Measurements from ENCODE around the gene WFDC1. TPM values are rescaled to one million over a fixed set of nuclear protein-coding genes. Genes with fewer than 3 reads are reported as not detected.

Gene WFDC1
- total RNA-seq, 4 donors from 2014 or later = 2.3 to 7.6 (median 5.0) TPM

DNA sequence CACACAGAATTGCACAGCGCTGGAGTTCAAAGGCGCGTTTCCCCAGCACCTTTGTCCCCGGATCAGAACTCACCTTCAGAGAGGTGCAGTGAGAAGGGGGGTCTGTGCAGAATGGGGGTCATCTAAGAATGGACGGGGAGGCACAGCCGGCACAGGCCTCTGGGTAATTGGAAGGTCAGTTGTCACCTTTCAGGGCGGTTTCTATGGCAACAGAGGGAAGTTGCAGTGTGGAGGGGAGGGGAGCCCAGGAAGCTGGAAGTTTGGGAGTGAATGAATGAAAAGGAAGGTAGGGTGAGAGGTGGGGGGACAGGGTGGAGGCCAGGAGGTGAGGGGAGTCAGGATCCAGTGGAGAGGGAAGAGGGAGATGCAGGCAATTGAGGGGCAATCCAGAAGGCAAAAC is 42.5 kb upstream of the WFDC1 start:
- no peak for TF ChIP-seq POLR2A (IDR thresholded peaks at IDR 0.05)
- TF ChIP-seq, protein P1, sequence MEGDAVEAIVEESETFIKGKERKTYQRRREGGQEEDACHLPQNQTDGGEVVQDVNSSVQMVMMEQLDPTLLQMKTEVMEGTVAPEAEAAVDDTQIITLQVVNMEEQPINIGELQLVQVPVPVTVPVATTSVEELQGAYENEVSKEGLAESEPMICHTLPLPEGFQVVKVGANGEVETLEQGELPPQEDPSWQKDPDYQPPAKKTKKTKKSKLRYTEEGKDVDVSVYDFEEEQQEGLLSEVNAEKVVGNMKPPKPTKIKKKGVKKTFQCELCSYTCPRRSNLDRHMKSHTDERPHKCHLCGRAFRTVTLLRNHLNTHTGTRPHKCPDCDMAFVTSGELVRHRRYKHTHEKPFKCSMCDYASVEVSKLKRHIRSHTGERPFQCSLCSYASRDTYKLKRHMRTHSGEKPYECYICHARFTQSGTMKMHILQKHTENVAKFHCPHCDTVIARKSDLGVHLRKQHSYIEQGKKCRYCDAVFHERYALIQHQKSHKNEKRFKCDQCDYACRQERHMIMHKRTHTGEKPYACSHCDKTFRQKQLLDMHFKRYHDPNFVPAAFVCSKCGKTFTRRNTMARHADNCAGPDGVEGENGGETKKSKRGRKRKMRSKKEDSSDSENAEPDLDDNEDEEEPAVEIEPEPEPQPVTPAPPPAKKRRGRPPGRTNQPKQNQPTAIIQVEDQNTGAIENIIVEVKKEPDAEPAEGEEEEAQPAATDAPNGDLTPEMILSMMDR (IDR thresholded peaks at IDR 0.05) = no peak
- Histone ChIP-seq H3K4me3 (no peak overlapping the region), H3K4me1 (no peaks in the 10 kb centered on the region), H3K27ac (no peak overlapping the region), H3K36me3 (no peaks in the 10 kb centered on the region), H3K27me3 (no peaks in the 10 kb centered on the region), H3K9me3 (no peaks in the 10 kb centered on the region)
- intact Hi-C loops (cut with DNase I) = no loop called here
- 56 to 69% methylated on average over 7 of the region's 7 CpGs for WGBS, 2 donors
- DNase-seq = no peak

DNA sequence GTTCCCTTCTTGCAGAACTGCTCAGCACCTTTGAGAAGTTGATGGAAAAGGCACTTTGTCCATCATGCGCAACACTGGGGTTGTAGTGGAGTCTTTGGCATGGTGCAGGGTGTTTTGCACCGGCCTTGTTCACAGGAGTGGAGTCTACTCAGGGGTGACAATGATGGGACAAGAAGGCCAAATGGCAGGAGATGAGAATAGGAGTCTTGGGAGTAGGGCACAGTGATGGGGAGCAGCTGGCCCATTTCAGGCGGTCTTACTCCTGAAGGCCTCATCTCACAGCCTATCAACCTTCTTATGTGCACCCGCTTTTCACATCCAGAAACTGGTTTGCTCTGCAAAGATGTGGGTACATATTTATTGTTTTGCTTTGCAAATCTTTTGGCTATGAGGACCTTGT is 41.5 kb upstream of the WFDC1 start:
- H3K27ac ChIP-seq = no peak overlapping the region
- no peaks in the 10 kb centered on the region for H3K9me3 ChIP-seq
- H3K4me1 ChIP-seq = no peaks in the 10 kb centered on the region
- H3K27me3 ChIP-seq = no peaks in the 10 kb centered on the region
- H3K4me3 ChIP-seq = no peak overlapping the region
- TF ChIP-seq POLR2A (IDR thresholded peaks at IDR 0.05) = no peak
- TF ChIP-seq, protein P1 (IDR thresholded peaks at IDR 0.05) = no peak
- intact Hi-C loops (cut with DNase I) = no loop called here
- 64 to 67% methylated on average over 3 of the region's 4 CpGs for WGBS, 2 donors
- no peaks in the 10 kb centered on the region for H3K36me3 ChIP-seq
- DNase-seq = no peak

DNA sequence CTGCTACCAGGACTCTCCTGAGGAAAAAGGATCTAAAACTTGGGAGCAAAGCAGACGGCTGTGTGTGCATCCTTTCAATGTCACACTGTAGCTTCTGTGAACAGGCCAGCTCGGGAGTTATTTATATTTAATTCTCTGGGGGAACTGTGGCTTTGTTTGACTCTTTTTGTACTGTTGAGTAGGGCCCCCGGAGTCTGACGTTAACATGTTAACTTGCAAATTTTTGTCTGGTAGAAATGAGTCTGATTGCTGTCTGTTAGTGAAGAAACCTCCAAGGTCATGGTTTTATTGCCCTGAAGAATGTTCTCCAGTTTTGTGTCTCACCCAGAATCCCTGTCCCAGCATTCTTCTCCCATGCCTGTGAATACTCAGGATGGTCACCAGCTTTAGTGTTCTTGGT is 40.6 kb upstream of the WFDC1 start:
- intact Hi-C loops (cut with DNase I) = no loop called here
- Histone ChIP-seq H3K27ac (no peak overlapping the region), H3K4me1 (no peaks in the 10 kb centered on the region), H3K4me3 (no peak overlapping the region), H3K9me3 (no peaks in the 10 kb centered on the region), H3K36me3 (no peaks in the 10 kb centered on the region), H3K27me3 (no peaks in the 10 kb centered on the region)
- TF ChIP-seq POLR2A (IDR thresholded peaks at IDR 0.05) = no peak
- TF ChIP-seq, protein P1 (IDR thresholded peaks at IDR 0.05) = no peak
- WGBS, 2 donors = 32 to 35% methylated on average over 4 of the region's 4 CpGs
- no peak for DNase-seq

DNA sequence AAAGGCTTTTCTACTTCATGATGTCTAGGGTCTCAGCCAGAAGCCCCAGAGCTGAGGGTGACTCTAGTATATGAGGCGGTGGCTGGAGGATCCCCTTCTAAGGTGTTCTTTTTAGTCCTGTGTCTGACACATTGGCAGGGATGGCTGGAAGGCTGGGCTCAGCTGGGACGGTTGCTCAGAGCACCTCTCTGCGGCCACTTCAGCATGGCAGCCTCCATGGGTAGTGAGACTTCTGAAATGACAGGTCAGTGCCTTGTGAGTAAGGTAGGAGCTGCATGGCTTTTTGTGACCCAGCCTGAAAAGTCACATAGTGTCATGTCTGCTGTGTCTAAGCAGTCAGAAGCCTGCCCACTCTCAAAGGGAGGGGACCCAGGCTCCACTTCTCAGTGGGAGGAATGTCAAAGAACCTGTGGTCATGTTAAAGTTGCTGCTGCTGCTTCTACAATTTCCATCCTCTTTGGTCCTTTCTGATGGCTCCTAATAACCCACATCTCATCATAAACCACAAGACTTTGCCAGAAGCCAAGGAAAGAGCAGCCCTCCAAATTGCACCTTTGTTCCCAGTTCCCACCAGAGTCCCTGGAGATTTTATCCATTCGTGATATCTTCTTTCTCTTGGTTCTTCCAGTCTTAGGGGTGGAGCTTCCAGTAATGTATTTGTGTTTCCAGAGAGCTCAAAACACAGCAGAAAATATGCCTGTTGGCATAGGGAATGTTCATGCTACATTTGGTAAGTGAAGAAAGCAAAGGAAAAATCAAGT is 39.4 kb upstream of the WFDC1 start:
- DNase-seq = no peak
- Histone ChIP-seq H3K36me3 (no peaks in the 10 kb centered on the region), H3K4me3 (no peak overlapping the region), H3K27me3 (no peaks in the 10 kb centered on the region), H3K9me3 (no peaks in the 10 kb centered on the region), H3K27ac (no peak overlapping the region), H3K4me1 (no peaks in the 10 kb centered on the region)
- intact Hi-C loops (cut with DNase I) = no loop called here
- TF ChIP-seq, protein P1 (IDR thresholded peaks at IDR 0.05) = no peak
- no peak for TF ChIP-seq POLR2A (IDR thresholded peaks at IDR 0.05)
- 71 to 84% methylated on average over 3 of the region's 4 CpGs for WGBS, 2 donors

DNA sequence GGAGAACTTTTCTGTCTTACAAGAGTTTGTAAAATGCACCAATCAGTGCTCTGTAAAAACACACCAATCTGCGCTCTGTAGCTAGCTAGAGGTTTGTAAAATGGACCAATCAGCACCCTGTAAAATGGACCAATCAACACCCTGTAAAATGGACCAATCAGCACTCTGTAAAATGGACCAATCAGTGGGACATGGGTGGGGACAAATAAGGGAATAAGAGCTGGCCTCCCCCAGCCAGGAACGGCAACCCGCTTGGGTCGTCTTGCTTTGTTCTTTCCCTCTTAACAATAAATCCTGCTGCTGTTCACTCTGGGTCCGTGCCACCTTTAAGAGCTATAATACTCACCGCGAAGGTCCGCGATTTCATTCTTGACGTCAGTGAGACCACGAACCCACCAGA is 36.4 kb upstream of the WFDC1 start:
- TF ChIP-seq, protein P1 (IDR thresholded peaks at IDR 0.05) = no peak
- no peak for TF ChIP-seq POLR2A (IDR thresholded peaks at IDR 0.05)
- Histone ChIP-seq H3K27ac (no peak overlapping the region), H3K9me3 (no peaks in the 10 kb centered on the region), H3K27me3 (peaks cover 0 to 6% (median 0%) of the 10 kb centered on the region in 4 donors), H3K4me3 (no peak overlapping the region), H3K36me3 (no peaks in the 10 kb centered on the region), H3K4me1 (no peaks in the 10 kb centered on the region)
- intact Hi-C loops (cut with DNase I) = no loop called here
- DNase-seq = no peak
- 83 to 86% methylated on average over 11 of the region's 11 CpGs for WGBS, 2 donors
